OCI-LY3 (cell line): Measurements from ENCODE around the gene SPTSSB.

Experiments
- EZH2phosphoT487 ChIP-seq: fragments of 200-600 bp; shearing (Covaris generic); IDR thresholded peaks from 2 replicates; pipeline ENCODE4 v1.6.1; 2018; ENCODE audit warnings: antibody characterized with exemption, mixed run types, low read depth
- TF ChIP-seq, protein P1 (sequence below): fragments of 200-600, 300-600 bp; sonication (generic); IDR thresholded peaks from 2 replicates; pipeline ENCODE4 v1.5.1; 2014; ENCODE audit warnings: antibody characterized with exemption, low read length, low read depth

- TF ChIP-seq, protein P1, sequence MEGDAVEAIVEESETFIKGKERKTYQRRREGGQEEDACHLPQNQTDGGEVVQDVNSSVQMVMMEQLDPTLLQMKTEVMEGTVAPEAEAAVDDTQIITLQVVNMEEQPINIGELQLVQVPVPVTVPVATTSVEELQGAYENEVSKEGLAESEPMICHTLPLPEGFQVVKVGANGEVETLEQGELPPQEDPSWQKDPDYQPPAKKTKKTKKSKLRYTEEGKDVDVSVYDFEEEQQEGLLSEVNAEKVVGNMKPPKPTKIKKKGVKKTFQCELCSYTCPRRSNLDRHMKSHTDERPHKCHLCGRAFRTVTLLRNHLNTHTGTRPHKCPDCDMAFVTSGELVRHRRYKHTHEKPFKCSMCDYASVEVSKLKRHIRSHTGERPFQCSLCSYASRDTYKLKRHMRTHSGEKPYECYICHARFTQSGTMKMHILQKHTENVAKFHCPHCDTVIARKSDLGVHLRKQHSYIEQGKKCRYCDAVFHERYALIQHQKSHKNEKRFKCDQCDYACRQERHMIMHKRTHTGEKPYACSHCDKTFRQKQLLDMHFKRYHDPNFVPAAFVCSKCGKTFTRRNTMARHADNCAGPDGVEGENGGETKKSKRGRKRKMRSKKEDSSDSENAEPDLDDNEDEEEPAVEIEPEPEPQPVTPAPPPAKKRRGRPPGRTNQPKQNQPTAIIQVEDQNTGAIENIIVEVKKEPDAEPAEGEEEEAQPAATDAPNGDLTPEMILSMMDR = no peak
- TF ChIP-seq EZH2phosphoT487 = no peak
These were observed 5.2 kb downstream of the SPTSSB start for GRCh38 chr3:161366094-161366493.
